Stomach (tissue), 4 donors: Measurements from ENCODE around the gene C2orf78.

Experiments
- CTCF ChIP-seq, 7 experiments: fragments of 450-650 bp in 4 of 7; fragments of 200-600 bp in 3 of 7; sonication (generic) in 3 of 7; IDR thresholded peaks; one replicate each; pipeline ENCODE4 v1.5.1; 2016 to 2019; ENCODE audit warnings: antibody characterized with exemption in 7 of 7, control low read depth in 2 of 7, mild to moderate bottlenecking in 1 of 7
- EP300 ChIP-seq: sonication (generic); formaldehyde crosslinking; IDR thresholded peaks from one replicate; pipeline ENCODE4 v1.6.1; 2017; ENCODE audit warnings: antibody characterized with exemption
- POLR2A ChIP-seq, 4 donors: fragments of 450-650 bp; IDR thresholded peaks; one replicate each; pipeline ENCODE4 v1.6.1; 2016; ENCODE audit warnings: antibody characterized with exemption in 4 of 4, control low read depth in 2 of 4, mild to moderate bottlenecking in 1 of 4, moderate library complexity in 1 of 4
- POLR2AphosphoS5 ChIP-seq, 3 donors: sonication (generic); formaldehyde crosslinking; IDR thresholded peaks; one replicate each; pipeline ENCODE4 v1.6.1; 2016; ENCODE audit warnings: antibody characterized with exemption in 3 of 3

- TF ChIP-seq POLR2A (IDR thresholded peaks at IDR 0.05) = peak in 2 of 4 donors; percentile 61 to 74
- TF ChIP-seq CTCF (IDR thresholded peaks at IDR 0.05) = peak in 5 of 7 experiments; percentile 79 to 95 (median 82)
- TF ChIP-seq EP300 = no peak
- peak; percentile 92 to 96 (median 92) for TF ChIP-seq POLR2AphosphoS5 (IDR thresholded peaks at IDR 0.05)
Measured at GRCh38 chr2:73779467-73780236, 4.3 kb upstream of the C2orf78 start, which contains the start of gene DUSP11.
